ENCODE measurements around the gene CLK4. TPM values are rescaled to one million over a fixed set of nuclear protein-coding genes. Genes with fewer than 3 reads are reported as not detected.

Gene CLK4
- total and polyA plus RNA-seq, 2 of the 8 experiments (the other 6 are each of a cell fraction or from before 2014, with no cell fraction given) = 8.1 to 12.6 TPM

- TF ChIP-seq, protein P1, sequence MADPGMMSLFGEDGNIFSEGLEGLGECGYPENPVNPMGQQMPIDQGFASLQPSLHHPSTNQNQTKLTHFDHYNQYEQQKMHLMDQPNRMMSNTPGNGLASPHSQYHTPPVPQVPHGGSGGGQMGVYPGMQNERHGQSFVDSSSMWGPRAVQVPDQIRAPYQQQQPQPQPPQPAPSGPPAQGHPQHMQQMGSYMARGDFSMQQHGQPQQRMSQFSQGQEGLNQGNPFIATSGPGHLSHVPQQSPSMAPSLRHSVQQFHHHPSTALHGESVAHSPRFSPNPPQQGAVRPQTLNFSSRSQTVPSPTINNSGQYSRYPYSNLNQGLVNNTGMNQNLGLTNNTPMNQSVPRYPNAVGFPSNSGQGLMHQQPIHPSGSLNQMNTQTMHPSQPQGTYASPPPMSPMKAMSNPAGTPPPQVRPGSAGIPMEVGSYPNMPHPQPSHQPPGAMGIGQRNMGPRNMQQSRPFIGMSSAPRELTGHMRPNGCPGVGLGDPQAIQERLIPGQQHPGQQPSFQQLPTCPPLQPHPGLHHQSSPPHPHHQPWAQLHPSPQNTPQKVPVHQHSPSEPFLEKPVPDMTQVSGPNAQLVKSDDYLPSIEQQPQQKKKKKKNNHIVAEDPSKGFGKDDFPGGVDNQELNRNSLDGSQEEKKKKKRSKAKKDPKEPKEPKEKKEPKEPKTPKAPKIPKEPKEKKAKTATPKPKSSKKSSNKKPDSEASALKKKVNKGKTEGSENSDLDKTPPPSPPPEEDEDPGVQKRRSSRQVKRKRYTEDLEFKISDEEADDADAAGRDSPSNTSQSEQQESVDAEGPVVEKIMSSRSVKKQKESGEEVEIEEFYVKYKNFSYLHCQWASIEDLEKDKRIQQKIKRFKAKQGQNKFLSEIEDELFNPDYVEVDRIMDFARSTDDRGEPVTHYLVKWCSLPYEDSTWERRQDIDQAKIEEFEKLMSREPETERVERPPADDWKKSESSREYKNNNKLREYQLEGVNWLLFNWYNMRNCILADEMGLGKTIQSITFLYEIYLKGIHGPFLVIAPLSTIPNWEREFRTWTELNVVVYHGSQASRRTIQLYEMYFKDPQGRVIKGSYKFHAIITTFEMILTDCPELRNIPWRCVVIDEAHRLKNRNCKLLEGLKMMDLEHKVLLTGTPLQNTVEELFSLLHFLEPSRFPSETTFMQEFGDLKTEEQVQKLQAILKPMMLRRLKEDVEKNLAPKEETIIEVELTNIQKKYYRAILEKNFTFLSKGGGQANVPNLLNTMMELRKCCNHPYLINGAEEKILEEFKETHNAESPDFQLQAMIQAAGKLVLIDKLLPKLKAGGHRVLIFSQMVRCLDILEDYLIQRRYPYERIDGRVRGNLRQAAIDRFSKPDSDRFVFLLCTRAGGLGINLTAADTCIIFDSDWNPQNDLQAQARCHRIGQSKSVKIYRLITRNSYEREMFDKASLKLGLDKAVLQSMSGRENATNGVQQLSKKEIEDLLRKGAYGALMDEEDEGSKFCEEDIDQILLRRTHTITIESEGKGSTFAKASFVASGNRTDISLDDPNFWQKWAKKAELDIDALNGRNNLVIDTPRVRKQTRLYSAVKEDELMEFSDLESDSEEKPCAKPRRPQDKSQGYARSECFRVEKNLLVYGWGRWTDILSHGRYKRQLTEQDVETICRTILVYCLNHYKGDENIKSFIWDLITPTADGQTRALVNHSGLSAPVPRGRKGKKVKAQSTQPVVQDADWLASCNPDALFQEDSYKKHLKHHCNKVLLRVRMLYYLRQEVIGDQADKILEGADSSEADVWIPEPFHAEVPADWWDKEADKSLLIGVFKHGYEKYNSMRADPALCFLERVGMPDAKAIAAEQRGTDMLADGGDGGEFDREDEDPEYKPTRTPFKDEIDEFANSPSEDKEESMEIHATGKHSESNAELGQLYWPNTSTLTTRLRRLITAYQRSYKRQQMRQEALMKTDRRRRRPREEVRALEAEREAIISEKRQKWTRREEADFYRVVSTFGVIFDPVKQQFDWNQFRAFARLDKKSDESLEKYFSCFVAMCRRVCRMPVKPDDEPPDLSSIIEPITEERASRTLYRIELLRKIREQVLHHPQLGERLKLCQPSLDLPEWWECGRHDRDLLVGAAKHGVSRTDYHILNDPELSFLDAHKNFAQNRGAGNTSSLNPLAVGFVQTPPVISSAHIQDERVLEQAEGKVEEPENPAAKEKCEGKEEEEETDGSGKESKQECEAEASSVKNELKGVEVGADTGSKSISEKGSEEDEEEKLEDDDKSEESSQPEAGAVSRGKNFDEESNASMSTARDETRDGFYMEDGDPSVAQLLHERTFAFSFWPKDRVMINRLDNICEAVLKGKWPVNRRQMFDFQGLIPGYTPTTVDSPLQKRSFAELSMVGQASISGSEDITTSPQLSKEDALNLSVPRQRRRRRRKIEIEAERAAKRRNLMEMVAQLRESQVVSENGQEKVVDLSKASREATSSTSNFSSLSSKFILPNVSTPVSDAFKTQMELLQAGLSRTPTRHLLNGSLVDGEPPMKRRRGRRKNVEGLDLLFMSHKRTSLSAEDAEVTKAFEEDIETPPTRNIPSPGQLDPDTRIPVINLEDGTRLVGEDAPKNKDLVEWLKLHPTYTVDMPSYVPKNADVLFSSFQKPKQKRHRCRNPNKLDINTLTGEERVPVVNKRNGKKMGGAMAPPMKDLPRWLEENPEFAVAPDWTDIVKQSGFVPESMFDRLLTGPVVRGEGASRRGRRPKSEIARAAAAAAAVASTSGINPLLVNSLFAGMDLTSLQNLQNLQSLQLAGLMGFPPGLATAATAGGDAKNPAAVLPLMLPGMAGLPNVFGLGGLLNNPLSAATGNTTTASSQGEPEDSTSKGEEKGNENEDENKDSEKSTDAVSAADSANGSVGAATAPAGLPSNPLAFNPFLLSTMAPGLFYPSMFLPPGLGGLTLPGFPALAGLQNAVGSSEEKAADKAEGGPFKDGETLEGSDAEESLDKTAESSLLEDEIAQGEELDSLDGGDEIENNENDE (IDR thresholded peaks at IDR 0.05; ENCODE audit: insufficient replicate concordance, low read length) = no peak
- no peak for TF ChIP-seq JUN (IDR thresholded peaks at IDR 0.05; ENCODE audit: low read depth, low read length)
- TF ChIP-seq CTBP2 (IDR thresholded peaks at IDR 0.05; ENCODE audit: borderline replicate concordance, insufficient read depth, insufficient read length, low read length) = no peak
- no peak for TF ChIP-seq ASH2L (IDR thresholded peaks at IDR 0.05; ENCODE audit: low read length)
Measured at GRCh38 chr5:178612299-178612698, 14.6 kb downstream of the CLK4 start (continued).

Measured in H1 (cell line).